ENCODE results near the gene LARP4B. TPM values are rescaled to one million over a fixed set of nuclear protein-coding genes. Genes with fewer than 3 reads are reported as not detected.

The LARP4B gene
- total and polyA plus RNA-seq, 2 of the 13 experiments (the other 11 are each of a cell fraction or from before 2014, with no cell fraction given) = 19.5 to 30.2 TPM

GRCh38 chr10:856416-857157 lies 74.9 kb downstream of the LARP4B start:
- no peak overlapping the region for H3K27ac ChIP-seq (ENCODE audit: extremely low read length, insufficient read depth, low read length)

More at GRCh38 chr10:856416-857157, 74.9 kb downstream of the LARP4B start:
- in situ Hi-C loops (cut with HindIII; ENCODE audit: extremely low pct_ligation_motif_present, low pct_unique_long_range_greater_than_20kb) = no loop called here
- BruUV-seq (replicated peaks) = no TSS peak
- H3K27me3 ChIP-seq (ENCODE audit: control insufficient read depth in 1 of 2, insufficient read depth in 2 of 2, low read length in 2 of 2) = no peaks in the 10 kb centered on the region
- WGBS (ENCODE audit: low lambda C conversion rate) = 94% methylated on average over 11 of the region's 11 CpGs
- no peak overlapping the region for H3K4me3 ChIP-seq (replicated peaks in 1 of 3; ENCODE audit: insufficient read depth in 1 of 3, low read depth in 2 of 3, low read length in 3 of 3)
- H3K9me3 ChIP-seq (ENCODE audit: low read length) = no peaks in the 10 kb centered on the region
- H3K36me3 ChIP-seq (replicated peaks in 1 of 2; ENCODE audit: control insufficient read depth in 1 of 2, insufficient read depth in 2 of 2, low read length in 2 of 2) = peaks cover 11 to 72% of the 10 kb centered on the region in 2 experiments
- peaks cover 12% of the 10 kb centered on the region for H3K4me1 ChIP-seq (ENCODE audit: insufficient read depth, low read length)
- FAIRE-seq (no peak), ATAC-seq (no peak), DNase-seq (ENCODE audit: low spot score) (no peak)
- POLR2A ChIA-PET = no interaction called here
- H2AFZ ChIP-seq (ENCODE audit: low read length) = no peak overlapping the region
- H4K20me1 ChIP-seq (ENCODE audit: insufficient read depth, low read length) = no peaks in the 10 kb centered on the region; the same call in 1 of the 2 replicates
- no peak overlapping the region for H3K4me2 ChIP-seq (ENCODE audit: low read depth, low read length)
- intact Hi-C loops (cut with micrococcal nuclease; ENCODE audit: unreplicated experiment) = no loop called here
- no peak for TF ChIP-seq TP53 (CRISPR knock-in tag; conservative IDR thresholded peaks at IDR 0.05)
- no peak for TF ChIP-seq DNMT3B (CRISPR knock-in tag; conservative IDR thresholded peaks at IDR 0.05)
- TF ChIP-seq FOXK1 (CRISPR knock-in tag; IDR thresholded peaks at IDR 0.05; ENCODE audit: borderline replicate concordance, low read depth) = no peak
- TF ChIP-seq ZNF251 (CRISPR knock-in tag; IDR thresholded peaks at IDR 0.05) = no peak
- no peak for TF ChIP-seq SP4 (CRISPR knock-in tag; IDR thresholded peaks at IDR 0.05)
- TF ChIP-seq IKZF1 (IDR thresholded peaks at IDR 0.05) = no peak
- TF ChIP-seq REL (CRISPR knock-in tag; conservative IDR thresholded peaks at IDR 0.05) = no peak
- no peak for TF ChIP-seq ZHX1 (CRISPR knock-in tag; IDR thresholded peaks at IDR 0.05; ENCODE audit: low read depth)
- H3K79me2 ChIP-seq (ENCODE audit: insufficient read depth, low read length) = peaks cover 14% of the 10 kb centered on the region
- CTCF ChIA-PET (ENCODE audit: low intra/inter-chr PET ratio, low total read pairs) = no interaction called here
- H3K9ac ChIP-seq (ENCODE audit: insufficient read depth, low read depth, low read length) = no peak overlapping the region
